GM20000 (cell line): Measurements from ENCODE around the gene KLHL33.
A peak's percentile ranks its signal among the peaks of the same experiment; 100 is the strongest.

ENCODE experiments used
- DNase-seq: peaks from one replicate; pipeline ENCODE4 v3.0.0; 2012; ENCODE audit warnings: low spot score
- TF ChIP-seq, protein P1 (sequence below): IDR thresholded peaks from 2 replicates; pipeline ENCODE4 v1.5.1; 2012; ENCODE audit warnings: mild to moderate bottlenecking, control low read depth; ENCODE audit errors: extremely low read depth, missing control alignments

Gene KLHL33

DNA sequence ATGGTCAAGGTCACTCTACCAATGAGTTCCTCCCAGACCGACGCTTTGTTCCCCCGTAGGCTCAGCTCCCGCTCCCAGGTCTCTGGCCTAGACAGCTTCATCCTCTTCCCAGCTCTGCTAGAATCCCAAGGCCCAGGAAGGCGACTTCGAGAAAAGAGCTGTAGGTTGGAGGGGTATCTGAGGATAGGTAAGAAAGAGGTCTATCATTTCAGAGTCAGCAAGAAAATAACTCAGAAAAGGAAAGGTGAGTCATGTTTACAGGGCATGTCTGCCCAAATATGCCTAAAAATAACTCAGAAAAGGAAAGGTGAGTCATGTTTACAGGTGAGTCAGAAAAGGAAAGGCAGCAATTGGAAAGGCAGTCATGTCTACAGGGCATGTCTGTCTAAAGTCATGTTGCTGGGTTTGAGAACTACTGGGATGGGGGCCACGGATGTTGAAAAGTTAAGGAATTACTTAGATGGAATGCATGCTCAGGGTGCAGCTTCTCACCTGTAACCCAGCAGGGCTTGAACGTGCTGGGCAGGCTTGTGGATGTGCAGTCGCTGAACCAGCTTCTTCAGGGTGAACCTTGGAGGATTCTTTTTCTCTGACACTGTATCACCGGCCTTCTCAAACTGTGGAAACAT lies 34.9 kb downstream of the KLHL33 start:
- TF ChIP-seq, protein P1, sequence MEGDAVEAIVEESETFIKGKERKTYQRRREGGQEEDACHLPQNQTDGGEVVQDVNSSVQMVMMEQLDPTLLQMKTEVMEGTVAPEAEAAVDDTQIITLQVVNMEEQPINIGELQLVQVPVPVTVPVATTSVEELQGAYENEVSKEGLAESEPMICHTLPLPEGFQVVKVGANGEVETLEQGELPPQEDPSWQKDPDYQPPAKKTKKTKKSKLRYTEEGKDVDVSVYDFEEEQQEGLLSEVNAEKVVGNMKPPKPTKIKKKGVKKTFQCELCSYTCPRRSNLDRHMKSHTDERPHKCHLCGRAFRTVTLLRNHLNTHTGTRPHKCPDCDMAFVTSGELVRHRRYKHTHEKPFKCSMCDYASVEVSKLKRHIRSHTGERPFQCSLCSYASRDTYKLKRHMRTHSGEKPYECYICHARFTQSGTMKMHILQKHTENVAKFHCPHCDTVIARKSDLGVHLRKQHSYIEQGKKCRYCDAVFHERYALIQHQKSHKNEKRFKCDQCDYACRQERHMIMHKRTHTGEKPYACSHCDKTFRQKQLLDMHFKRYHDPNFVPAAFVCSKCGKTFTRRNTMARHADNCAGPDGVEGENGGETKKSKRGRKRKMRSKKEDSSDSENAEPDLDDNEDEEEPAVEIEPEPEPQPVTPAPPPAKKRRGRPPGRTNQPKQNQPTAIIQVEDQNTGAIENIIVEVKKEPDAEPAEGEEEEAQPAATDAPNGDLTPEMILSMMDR: no peak
- no peak for DNase-seq

DNA sequence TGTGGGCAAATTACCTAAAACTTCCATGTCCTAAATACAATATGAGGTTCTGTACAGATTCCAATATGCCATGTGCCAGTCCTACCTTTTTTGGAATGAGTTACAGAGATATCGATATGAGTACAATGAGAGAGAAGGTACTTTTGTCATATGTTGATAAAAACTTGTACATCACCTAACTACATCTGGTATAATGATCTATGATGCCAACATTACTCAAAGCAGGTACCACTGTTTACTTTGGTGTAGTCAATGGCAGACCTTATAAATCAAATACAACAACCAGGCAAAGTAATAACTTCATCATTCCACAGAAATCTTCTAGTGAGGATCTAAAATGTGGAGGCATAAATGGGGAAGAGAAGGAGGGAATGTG lies 35.4 kb downstream of the KLHL33 start:
- TF ChIP-seq, protein P1: no peak
- DNase-seq: no peak

DNA sequence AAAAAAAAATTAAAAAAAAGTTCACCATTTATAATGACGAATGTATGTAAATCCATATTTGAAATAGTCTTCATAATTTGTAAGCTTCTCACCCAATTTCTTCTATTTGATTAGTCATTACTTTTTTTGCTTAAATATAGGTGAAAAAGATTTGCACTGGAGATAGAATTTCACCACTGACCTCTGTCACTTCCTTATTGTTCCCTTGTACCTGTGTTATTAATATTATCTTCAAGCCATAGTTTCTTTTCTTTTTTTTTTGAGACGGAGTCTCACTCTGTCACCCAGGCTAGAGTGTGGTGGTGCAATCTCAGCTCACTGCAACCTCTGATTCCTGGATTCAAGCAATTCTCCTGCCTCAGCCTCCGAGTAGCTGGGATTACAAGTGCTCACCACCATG lies 38.5 kb downstream of the KLHL33 start:
- DNase-seq: no peak

DNA sequence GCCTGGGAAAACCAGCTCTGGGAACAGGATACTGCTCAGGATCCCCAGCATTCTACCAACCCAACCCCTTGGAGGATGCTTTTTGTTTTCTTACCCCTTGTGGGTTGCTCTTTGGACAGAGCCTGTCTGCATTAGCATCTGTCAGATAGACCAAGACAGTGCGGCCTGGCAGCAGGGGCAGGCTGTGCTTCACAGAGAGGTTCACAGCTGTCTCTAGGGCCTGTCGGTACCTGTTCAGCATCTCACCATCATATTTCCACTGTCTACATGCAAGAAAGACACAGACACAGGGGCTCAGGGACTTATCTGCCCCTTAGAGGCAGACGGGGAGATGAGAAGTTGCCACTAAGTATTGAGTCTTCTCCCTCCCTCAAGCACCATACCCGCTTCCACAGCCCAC lies 44.5 kb downstream of the KLHL33 start:
- TF ChIP-seq, protein P1: no peak
- DNase-seq: no peak

More for the DNA sequence above, 38.5 kb downstream of the KLHL33 start:
- TF ChIP-seq, protein P1: no peak

DNA sequence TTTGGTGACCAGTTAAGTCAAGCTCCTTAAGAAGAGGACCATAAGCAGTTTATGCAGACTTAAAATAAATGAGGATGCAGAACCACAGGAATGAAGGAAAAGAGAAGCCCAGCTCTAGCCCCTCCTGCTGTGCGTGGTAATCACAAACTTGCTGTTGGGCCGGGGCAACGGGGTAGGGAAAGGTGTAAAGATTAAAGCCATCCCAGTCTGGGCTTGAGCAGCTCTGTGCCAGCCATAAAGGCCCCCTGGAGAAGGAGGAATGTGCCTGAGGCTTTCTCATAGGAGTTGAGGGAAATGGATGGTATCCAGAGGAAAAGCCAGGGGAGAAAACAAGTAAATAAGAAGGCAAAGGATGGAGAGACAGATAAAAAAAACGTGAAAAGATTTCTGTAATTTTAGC lies 47.8 kb downstream of the KLHL33 start:
- no peak for DNase-seq
- TF ChIP-seq, protein P1: no peak

DNA sequence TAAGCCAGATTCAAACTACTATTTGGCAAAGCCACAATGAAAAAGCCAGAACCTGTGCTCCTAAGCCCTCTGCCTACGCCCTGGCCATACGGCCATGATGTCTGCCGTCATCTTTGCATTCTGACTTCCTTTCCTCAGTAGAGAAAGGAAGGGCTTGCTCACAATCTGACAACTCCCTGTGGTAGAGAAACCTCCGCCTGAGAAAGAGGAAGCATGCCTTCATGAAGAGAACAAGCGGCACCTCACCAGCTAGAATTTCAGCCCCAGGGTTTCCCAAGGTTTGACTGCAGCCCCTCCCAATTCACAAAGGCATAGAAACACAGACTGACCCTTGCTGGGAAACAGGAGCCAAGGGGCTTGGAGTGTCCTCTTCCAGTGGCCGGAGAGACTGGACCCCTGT lies 48.4 kb downstream of the KLHL33 start:
- DNase-seq: peak; percentile 45
- TF ChIP-seq, protein P1: no peak

DNA sequence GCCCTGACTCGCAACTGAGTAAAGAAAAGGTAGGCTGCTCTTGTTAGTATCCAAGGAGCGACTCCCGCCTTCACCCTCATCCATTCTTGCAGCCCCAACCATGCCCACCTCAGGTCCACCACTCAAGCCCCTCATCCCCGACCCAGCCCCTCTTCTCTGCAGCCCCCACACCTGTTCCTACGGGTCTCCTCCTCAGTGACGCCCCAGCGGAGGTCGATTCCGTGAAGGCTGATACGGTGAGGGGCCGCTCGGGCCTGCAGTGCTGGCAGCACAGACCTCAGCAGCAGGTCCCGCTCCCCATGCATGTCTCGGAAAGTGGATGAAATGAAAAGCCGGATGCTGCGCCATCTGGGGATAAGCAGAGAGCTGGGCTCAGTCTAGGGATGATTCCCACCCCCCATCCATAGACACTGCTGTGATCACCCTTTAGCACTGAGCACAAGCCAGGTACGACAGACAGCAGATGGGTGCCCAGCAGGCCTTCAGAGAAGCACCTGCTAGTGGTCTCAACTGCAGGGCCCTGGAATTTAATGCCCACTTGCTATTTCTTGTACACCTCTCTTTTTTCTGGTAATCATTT lies 49.6 kb downstream of the KLHL33 start:
- DNase-seq: no peak
- TF ChIP-seq, protein P1: no peak
